Measurements from ENCODE around the gene MARCHF10. TPM values are rescaled to one million over a fixed set of nuclear protein-coding genes. Genes with fewer than 3 reads are reported as not detected.

Gene MARCHF10
- total and polyA plus RNA-seq, 2 donors (not counting 3 experiments of a cell fraction or from before 2014, with no cell fraction given): 0.11 TPM; not detected in 1

DNA sequence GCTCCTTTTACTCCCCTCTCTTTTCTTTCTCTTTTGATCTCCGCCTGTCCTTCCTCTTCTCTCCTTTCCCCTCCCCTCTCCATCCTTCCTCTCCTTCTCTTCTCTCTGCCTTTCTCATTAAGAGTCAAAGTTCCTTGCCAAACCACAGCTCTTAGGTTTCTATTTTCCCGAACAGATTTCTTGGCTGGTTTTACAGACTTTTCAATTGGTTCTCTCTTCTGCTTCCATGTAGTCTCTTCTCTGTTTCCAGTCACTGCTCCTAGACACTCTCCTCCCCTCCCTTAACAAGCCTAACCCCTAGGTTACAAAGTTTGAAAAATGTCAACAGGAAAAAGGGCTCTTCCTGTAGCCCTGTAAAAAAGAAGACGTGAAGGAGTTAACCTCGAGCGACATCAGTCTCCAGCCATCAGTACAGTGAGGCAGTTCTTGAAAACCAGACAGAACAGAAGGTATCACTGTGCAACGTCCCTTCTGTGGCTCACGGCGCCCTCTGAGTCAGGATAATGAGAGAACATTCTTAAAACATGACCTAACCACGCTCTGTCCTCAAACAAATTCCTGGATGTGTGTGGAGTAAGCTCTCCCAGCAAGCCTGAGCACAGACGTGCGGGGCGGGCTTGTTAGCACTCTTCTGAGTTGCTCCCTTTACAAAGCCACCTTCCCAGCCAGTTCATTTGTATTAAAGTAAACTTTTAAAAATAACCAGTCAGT, 11.6 kb upstream of the MARCHF10 start:
- POLR2A ChIA-PET: no interaction called here
- TF ChIP-seq POLR2AphosphoS5 (IDR thresholded peaks at IDR 0.05; ENCODE audit: insufficient read depth, low read depth, low read length) (peak; percentile 44), EZH2 (IDR thresholded peaks at IDR 0.05; ENCODE audit: borderline replicate concordance, low read depth, low read length, severe bottlenecking) (no peak), MYC (IDR thresholded peaks at IDR 0.05; ENCODE audit: low read depth, low read length) (no peak), JUN (IDR thresholded peaks at IDR 0.05; ENCODE audit: borderline replicate concordance, insufficient read depth, insufficient read length, low read depth) (peak; percentile 71), POLR2A (IDR thresholded peaks at IDR 0.05; ENCODE audit: low read depth, low read length) (no peak), FOS (IDR thresholded peaks at IDR 0.05; ENCODE audit: borderline replicate concordance, insufficient read depth, low read length) (peak; percentile 69), GATA2 (IDR thresholded peaks at IDR 0.05; ENCODE audit: insufficient read depth, insufficient read length, low read depth, low read length) (peak; percentile 16)
- TF ChIP-seq, protein P1, sequence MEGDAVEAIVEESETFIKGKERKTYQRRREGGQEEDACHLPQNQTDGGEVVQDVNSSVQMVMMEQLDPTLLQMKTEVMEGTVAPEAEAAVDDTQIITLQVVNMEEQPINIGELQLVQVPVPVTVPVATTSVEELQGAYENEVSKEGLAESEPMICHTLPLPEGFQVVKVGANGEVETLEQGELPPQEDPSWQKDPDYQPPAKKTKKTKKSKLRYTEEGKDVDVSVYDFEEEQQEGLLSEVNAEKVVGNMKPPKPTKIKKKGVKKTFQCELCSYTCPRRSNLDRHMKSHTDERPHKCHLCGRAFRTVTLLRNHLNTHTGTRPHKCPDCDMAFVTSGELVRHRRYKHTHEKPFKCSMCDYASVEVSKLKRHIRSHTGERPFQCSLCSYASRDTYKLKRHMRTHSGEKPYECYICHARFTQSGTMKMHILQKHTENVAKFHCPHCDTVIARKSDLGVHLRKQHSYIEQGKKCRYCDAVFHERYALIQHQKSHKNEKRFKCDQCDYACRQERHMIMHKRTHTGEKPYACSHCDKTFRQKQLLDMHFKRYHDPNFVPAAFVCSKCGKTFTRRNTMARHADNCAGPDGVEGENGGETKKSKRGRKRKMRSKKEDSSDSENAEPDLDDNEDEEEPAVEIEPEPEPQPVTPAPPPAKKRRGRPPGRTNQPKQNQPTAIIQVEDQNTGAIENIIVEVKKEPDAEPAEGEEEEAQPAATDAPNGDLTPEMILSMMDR (IDR thresholded peaks at IDR 0.05; ENCODE audit: extremely low read depth in 1 of 2, insufficient read depth in 1 of 2, low read depth in 1 of 2, low read length in 2 of 2): no peak
- TF ChIP-seq, protein P2, sequence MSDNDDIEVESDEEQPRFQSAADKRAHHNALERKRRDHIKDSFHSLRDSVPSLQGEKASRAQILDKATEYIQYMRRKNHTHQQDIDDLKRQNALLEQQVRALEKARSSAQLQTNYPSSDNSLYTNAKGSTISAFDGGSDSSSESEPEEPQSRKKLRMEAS (IDR thresholded peaks at IDR 0.05; ENCODE audit: insufficient read depth, insufficient read length): no peak
- intact Hi-C loops (cut with micrococcal nuclease): loop anchor here (1.0 to 5.0 kb wide), 3 partner anchors 73 to 149 kb away; no protein-coding TSS in a partner anchor
- Histone ChIP-seq H3K4me3 (replicated peaks in 1 of 3; ENCODE audit: insufficient read depth in 1 of 3, low read depth in 1 of 3, low read length in 3 of 3) (peak overlapping the region in 1 of 3 experiments; percentile 25), H3K9ac (replicated peaks; ENCODE audit: extremely low read depth, insufficient read depth, low read length) (peak overlapping the region; percentile 70), H3K9me3 (replicated peaks; ENCODE audit: control insufficient read depth, insufficient read depth, low read length) (no peaks in the 10 kb centered on the region), H3K27me3 (ENCODE audit: control insufficient read depth in 2 of 2, insufficient read depth in 2 of 2, low read length in 2 of 2) (no peaks in the 10 kb centered on the region), H4K20me1 (replicated peaks; ENCODE audit: control insufficient read depth, extremely low read depth, insufficient read depth, low read length) (no peaks in the 10 kb centered on the region), H3K36me3 (ENCODE audit: control insufficient read depth in 2 of 2, extremely low read depth in 1 of 2, insufficient read depth in 2 of 2, low read length in 2 of 2) (no peaks in the 10 kb centered on the region), H3K9me1 (replicated peaks; ENCODE audit: control insufficient read depth, extremely low read depth, insufficient read depth, low read length) (no peaks in the 10 kb centered on the region), H3K4me2 (ENCODE audit: insufficient read depth, low read length) (peak overlapping the region; percentile 50), H3K27ac (ENCODE audit: insufficient read depth, low read depth, low read length) (peak overlapping the region; percentile 85), H3K4me1 (ENCODE audit: control insufficient read depth, extremely low read depth, insufficient read depth, low read length) (peaks cover 33% of the 10 kb centered on the region), H2AFZ (ENCODE audit: low read depth, low read length) (peak overlapping the region; percentile 81), H3K79me2 (ENCODE audit: control insufficient read depth, insufficient read depth, low read length) (no peaks in the 10 kb centered on the region)
- dilution Hi-C loops (cut with MboI; ENCODE audit: extremely low pct_ligation_motif_present, low sequenced_read_pairs): no loop called here
- FAIRE-seq (peak; percentile 97), DNase-seq (ENCODE audit: low read depth, low spot score) (peak; percentile 90)
- CTCF ChIA-PET: no interaction called here
- no TSS peak for BruUV-seq (replicated peaks)
